Hippocampal formation (tissue), 2 donors: ENCODE data around the gene PUS3.

Source experiments
- DNase-seq, 2 donors: peaks; one replicate each; lab custom pipeline; 2025; lab: John Stamatoyannopoulos, UW

The PUS3 gene, protein sequence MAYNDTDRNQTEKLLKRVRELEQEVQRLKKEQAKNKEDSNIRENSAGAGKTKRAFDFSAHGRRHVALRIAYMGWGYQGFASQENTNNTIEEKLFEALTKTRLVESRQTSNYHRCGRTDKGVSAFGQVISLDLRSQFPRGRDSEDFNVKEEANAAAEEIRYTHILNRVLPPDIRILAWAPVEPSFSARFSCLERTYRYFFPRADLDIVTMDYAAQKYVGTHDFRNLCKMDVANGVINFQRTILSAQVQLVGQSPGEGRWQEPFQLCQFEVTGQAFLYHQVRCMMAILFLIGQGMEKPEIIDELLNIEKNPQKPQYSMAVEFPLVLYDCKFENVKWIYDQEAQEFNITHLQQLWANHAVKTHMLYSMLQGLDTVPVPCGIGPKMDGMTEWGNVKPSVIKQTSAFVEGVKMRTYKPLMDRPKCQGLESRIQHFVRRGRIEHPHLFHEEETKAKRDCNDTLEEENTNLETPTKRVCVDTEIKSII

DNA sequence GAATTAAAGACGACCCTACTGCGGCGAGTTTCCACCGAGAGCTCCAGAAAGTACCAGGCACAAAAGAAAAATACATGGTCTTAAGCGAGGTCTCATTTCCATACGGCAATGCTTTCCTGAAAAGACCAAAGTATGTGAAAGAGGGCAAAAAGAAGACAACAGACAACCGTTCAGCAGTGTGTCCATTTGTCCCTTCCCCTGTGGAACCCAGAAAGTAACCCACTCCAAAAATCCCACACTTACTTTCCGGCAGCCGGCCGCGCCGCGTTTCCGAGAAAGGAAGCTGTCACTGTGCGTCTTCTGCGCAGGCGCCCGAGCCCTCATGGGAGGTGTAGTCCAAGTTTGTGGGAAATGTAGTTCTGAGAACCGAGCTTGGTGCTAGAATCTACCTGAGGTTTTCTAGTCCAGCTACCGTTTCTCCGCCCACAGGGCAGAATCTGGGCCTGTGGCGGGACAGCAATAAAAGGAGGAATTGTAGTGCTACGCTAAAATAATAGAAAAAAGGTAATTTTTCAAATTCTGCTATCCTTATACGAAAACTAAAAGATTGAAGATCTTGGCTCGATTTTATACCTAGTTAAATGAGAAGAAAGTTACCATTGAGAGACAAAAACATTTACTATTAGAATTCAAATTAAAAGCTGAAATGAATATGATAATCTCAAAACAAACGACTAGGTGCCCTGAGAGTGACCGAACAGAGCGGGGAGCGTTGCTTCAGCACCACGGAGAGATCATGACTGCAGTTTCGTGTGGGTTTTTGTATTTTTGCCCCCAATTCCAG is at the start of gene PUS3:
Gene PUS3, minus strand, starts transcription at position 280 of the 784 bp plus-strand sequence. CDS start 6,922 bp downstream, outside the sequence.
- DNase-seq, result peak; percentile 75 to 87

DNA sequence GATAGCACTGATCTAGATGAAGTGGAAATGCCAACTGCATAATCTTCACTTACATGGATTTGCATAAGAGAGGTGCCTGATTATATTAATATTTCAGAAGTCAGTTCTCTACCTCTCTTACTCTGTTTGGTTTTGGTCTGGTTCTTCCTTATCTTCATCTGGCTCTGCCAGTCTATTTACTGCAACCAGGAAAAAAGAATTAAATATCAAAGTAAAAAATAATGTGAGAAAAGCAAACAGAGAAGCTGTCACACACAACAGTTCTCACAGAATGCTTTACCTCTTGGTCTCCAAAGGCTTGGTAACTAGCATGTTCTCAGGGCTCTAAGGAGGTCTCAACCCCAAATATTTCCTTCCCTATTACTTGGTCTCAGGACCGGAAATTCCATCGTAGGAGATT is 49.6 kb upstream of the PUS3 start:
- no peak for DNase-seq

- DNase-seq, result no peak
These were observed 48.7 kb upstream of the PUS3 start for GRCh38 chr11:125951731-125952130.

DNA sequence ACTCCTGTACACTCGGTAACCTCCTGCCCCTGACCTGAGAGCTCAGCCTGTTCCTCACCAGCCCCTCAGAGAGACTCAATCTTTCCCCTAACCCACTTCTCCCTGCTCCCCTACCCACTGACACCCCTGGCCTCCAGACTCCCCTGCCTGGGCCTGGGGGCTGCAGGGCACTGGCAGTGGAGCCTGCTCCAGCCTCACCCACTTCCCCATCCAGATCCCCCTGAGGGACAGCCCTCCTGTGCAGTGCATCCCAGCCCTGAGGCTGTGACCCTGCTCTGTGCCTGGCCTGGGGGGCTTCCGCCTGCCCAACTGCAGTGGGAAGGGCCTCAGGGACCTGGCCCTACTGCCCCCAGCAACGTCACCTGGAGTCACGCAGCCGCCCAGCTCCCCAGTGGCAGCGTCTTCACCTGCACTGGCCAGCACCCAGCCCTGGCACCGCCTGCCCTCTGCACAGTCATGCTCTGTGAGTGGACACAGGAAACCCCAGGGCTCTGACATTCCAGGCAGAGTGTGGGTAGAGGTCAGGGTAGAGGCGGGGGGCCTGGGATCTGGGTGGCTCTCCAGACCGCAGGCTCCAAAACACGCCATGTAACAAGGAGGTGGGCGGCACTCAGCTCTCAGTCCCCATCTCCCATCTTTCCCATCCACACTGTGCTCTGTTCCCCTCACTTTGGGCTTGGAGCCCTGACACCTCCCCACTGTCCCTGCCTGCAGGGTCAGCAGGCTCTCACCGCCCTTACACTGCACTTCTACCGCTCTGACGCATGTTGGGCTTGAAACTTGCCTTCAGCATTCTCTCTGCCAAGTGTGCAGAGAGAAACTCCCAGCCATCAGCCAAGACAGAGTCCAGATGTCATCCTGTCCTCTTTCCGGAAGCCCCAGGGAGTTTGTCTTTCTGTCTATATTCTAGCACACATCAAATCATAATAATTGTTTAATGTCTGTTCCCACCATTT is 48.0 kb upstream of the PUS3 start:
- DNase-seq, result no peak

DNA sequence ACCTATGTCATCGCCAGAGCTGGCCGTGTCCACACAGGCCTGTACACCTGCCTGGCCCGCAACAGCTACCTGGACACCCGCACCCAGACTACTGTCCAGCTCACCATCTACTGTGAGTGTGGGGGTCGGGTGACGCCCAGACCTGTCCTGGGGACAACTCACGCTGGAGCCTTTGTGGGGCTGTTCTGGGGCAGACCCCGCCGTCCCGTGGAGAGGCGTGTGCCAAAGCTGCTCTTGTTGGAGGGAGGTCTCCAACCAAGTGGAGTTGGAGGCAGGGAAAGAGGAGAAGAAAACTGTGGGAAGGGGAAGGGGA is 47.1 kb upstream of the PUS3 start:
- no peak for DNase-seq

DNA sequence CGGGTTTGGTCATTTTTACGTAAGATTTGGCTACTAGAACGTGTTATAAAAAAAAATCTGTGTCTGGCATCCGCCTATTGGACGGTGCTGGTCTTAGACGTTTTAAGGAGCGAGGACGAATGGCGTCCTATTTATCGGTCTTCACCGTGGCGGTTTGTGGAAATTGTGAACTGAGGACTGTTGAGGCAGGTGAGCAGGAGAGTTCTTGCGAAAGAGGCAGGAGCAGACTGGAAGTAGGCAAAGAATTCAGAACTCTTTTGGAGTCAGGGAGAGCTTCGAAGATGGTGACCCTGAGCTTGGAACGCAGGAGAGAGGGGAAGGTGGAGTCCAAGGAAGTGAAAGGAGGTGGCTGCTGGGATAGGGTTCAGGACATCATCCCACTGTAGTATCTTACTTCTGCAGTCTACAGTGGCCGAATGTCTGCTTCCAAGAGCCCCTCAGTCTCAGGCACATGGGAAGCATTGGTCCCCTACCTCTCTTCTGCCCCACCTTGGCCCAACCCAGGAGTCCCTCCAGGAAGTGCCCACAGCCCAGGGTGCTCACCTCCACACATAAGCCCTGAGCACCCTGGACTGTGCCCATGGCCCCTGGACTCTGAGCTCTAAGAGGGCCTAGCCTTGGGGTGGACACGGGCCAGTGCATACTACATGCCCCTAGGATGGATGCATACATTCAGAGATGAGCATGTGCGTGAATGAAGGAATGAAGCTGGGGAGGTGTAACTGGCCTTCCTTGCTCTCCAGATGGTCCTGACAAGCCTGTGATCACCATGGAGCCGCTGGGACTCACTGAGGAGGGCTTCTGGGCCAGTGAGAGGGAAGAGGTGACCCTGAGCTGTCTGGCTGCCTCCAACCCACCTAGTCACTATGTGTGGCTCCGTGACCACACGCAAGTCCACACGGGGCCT is 46.5 kb upstream of the PUS3 start:
- no peak for DNase-seq

DNA sequence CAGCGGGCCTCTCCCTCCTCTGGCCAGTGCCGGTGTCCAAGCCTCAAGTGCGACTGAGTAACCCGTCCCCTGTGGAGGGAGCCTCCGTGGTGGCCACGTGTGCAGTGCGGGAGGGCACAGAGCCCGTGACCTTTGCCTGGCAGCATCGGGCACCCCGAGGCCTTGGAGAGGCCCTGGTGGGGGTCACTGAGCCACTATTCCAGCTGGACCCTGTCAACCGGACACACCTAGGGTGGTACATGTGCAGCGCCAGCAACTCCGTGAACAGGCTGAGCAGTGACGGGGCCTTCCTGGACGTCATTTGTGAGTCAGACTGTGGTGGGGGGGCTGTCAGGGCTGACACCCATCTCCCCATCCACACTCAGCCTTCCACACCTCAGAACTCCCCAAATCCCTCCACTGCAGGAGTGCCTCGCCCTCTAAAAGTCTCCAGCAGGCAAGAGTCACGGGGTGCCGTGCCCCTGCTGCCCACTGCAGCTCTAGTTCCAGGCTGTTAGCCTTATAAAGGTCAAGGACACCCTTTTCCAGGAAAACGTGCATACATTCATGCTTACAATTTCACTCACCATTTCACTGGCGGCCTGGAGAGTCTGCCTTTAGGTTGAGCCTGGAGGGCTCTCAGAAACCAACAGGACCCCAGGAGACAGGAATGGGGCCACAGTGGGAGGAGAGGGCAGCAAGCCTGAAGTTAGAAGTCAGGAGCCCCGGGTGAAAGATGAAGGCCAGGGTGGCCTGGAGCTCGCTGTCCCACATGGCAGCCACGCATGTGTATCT is 45.5 kb upstream of the PUS3 start:
- DNase-seq, result no peak

- no peak for DNase-seq
These were observed 44.6 kb upstream of the PUS3 start for GRCh38 chr11:125947419-125948277.

GRCh38 chr11:125946712-125947418 is 43.9 kb upstream of the PUS3 start:
- DNase-seq, result no peak

- no peak for DNase-seq
These were observed 43.0 kb upstream of the PUS3 start, which contains the start of gene VSIG10L2 for GRCh38 chr11:125945797-125946520. VSIG10L2 (plus strand) TSS chr11:125946044; CDS start chr11:125946056, 12 bp downstream.

DNA sequence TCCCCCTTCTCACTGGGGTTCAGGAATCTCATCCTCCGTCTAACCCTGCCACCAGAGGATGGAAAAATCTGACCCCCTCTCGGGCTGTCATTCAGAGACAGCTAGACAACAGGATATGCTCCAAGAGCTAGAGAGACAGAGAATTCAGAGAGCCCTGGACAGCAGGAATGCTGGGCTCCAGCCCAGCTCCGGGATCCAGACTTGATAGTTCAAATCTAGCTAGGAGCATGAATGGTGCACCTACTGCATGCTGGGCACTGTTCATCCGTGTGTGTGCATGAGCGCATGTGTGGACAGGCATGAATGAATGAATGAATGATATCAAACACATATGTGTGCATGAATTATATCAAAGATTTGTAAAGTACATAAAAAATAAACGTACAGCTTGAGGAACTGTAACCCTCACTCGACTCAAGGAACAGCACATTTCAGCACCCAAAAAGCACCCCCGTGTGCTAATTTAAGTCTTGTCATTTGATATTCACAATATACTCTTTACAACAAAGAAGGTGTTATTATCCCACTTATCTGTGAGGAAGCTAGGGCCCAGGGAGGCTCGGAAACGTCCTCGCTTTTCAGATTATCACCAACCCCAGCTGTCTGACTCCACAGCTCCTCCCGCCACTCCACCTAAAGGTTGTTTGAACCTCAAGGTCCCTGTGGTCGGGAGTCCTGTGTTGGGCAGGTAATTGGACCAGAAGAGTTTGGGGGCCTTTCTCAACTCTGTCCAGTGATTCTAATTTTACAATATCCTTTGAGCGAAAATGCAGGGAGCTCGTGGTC is 42.2 kb upstream of the PUS3 start:
- DNase-seq, result no peak

DNA sequence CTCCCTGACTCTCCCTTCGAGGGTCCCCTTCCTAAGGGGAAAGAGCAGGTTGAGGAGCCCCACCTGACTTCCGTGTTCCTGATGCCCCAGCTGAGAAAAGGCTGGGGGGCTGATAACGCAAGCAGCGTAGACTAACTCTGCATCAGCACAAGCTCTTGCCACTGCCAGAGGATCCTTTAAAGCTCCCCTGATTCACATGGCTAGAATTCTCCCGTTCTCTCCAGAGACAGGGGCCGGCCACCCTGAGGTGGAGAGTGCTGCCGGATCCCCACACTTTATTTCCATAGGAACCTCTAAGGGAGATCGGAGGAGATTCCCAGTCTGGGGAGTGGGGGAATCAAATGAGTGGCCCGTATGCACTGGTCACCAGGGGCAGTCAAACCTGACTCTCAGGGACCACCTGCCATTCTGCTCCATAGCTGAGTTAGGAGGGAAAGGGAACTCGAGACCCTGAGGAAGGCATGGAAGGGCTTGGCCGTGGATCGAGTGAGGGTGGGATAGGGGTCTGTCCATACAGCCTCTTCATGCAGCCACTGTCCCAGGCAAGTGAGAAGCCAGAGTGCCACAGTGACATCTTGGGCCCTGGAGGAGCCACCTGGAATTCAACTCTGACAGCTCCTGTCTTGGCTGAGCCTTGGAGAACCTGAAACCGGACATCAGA is 41.5 kb upstream of the PUS3 start:
- DNase-seq, result no peak

- DNase-seq, result no peak
These were observed 40.8 kb upstream of the PUS3 start for GRCh38 chr11:125943661-125944349.

GRCh38 chr11:125942771-125943428 is 39.9 kb upstream of the PUS3 start:
- DNase-seq, result no peak
